GM19193 (cell line): ENCODE results near the gene SEC23IP.

Experiments used
- POLR2A ChIP-seq: IDR thresholded peaks from 4 replicates; pipeline ENCODE4 v1.6.1; 2011; ENCODE audit not compliant: insufficient read depth, insufficient read length; ENCODE audit errors: extremely low read depth

The SEC23IP gene

GRCh38 chr10:119892188-119893065, at the start of gene SEC23IP:
Gene SEC23IP, plus strand, starts transcription at chr10:119892730. Its CDS starts 53 bp downstream, at chr10:119892783.
- peak; percentile 90 for TF ChIP-seq POLR2A

- no peak for TF ChIP-seq POLR2A
These were observed 46.9 kb upstream of the SEC23IP start for GRCh38 chr10:119845656-119846055.

- TF ChIP-seq POLR2A, result no peak
These were observed 43.3 kb upstream of the SEC23IP start for GRCh38 chr10:119849031-119849789.

GRCh38 chr10:119849944-119850343, 42.6 kb upstream of the SEC23IP start:
- no peak for TF ChIP-seq POLR2A

- no peak for TF ChIP-seq POLR2A
These were observed 40.3 kb upstream of the SEC23IP start for GRCh38 chr10:119852277-119852676.

GRCh38 chr10:119852822-119853221, 39.7 kb upstream of the SEC23IP start:
- no peak for TF ChIP-seq POLR2A

GRCh38 chr10:119853574-119853973, 39.0 kb upstream of the SEC23IP start:
- no peak for TF ChIP-seq POLR2A

- TF ChIP-seq POLR2A, result no peak
These were observed 34.5 kb upstream of the SEC23IP start for GRCh38 chr10:119858063-119858462.

- TF ChIP-seq POLR2A, result no peak
These were observed 32.9 kb upstream of the SEC23IP start for GRCh38 chr10:119859420-119860258.

GRCh38 chr10:119860866-119861607, 31.5 kb upstream of the SEC23IP start:
- TF ChIP-seq POLR2A, result no peak

- TF ChIP-seq POLR2A, result no peak
These were observed 30.0 kb upstream of the SEC23IP start for GRCh38 chr10:119862524-119862923.

- TF ChIP-seq POLR2A, result no peak
These were observed 28.5 kb upstream of the SEC23IP start for GRCh38 chr10:119863951-119864565.

GRCh38 chr10:119865699-119866240, 26.8 kb upstream of the SEC23IP start:
- no peak for TF ChIP-seq POLR2A
